IPS DF 4.7 (cell line): ENCODE measurements around the gene PKD1L1.
"Not testable (repeated sequence)": the region's sequence is repeated elsewhere in the genome, so short reads cannot be mapped to it uniquely, and the experiment has no call there.

Source experiments
- DNase-seq: peaks from one replicate; pipeline ENCODE4 v3.0.0-alpha.2; 2013; ENCODE audit warnings: low spot score; ENCODE audit errors: extremely low read depth

The PKD1L1 gene

GRCh38 chr7:47771336-47771989 lies 176.8 kb downstream of the PKD1L1 start:
- no peak for DNase-seq

- no peak for DNase-seq
Measured at GRCh38 chr7:47766126-47766525, 182.1 kb downstream of the PKD1L1 start.

- no peak for DNase-seq
Measured at GRCh38 chr7:47765373-47765979, 182.8 kb downstream of the PKD1L1 start.

GRCh38 chr7:47764746-47765145 lies 183.5 kb downstream of the PKD1L1 start:
- no peak for DNase-seq

GRCh38 chr7:47763063-47763974 lies 184.9 kb downstream of the PKD1L1 start:
- DNase-seq = no peak

- no peak for DNase-seq
Measured at GRCh38 chr7:47762746-47763062, 185.6 kb downstream of the PKD1L1 start.

GRCh38 chr7:47762207-47762606 lies 186.1 kb downstream of the PKD1L1 start:
- DNase-seq = no peak

GRCh38 chr7:47759056-47759706 lies 189.1 kb downstream of the PKD1L1 start:
- DNase-seq = no peak

- DNase-seq = no peak
Measured at GRCh38 chr7:47758546-47758945, 189.7 kb downstream of the PKD1L1 start.

GRCh38 chr7:47757921-47758411 lies 190.3 kb downstream of the PKD1L1 start:
- no peak for DNase-seq

GRCh38 chr7:47756636-47757035 lies 191.6 kb downstream of the PKD1L1 start:
- no peak for DNase-seq

- no peak for DNase-seq
Measured at GRCh38 chr7:47755248-47755647, 193.0 kb downstream of the PKD1L1 start.

GRCh38 chr7:47751724-47752123 lies 196.5 kb downstream of the PKD1L1 start:
- not testable (repeated sequence) for DNase-seq

GRCh38 chr7:47751043-47751442 lies 197.2 kb downstream of the PKD1L1 start:
- DNase-seq = no peak

- no peak for DNase-seq
Measured at GRCh38 chr7:47748041-47748440, 200.2 kb downstream of the PKD1L1 start.

GRCh38 chr7:47747160-47747559 lies 201.1 kb downstream of the PKD1L1 start:
- no peak for DNase-seq

GRCh38 chr7:47746468-47746867 lies 201.8 kb downstream of the PKD1L1 start:
- DNase-seq = no peak

- DNase-seq = no peak
Measured at GRCh38 chr7:47744883-47745282, 203.4 kb downstream of the PKD1L1 start.

GRCh38 chr7:47743965-47744591 lies 204.2 kb downstream of the PKD1L1 start:
- DNase-seq = no peak

- DNase-seq = no peak
Measured at GRCh38 chr7:47741984-47742383, 206.3 kb downstream of the PKD1L1 start.

- DNase-seq = no peak
Measured at GRCh38 chr7:47739891-47740290, 208.4 kb downstream of the PKD1L1 start.
